Keratinocyte (primary cell): ENCODE data around the gene BCAS1. TPM values are rescaled to one million over a fixed set of nuclear protein-coding genes. Genes with fewer than 3 reads are reported as not detected.

Experiments used
- DNase-seq: peaks from one replicate; pipeline ENCODE4 v3.0.0-alpha.2; 2011; ENCODE audit warnings: low read depth, missing footprints, low spot score
- FAIRE-seq: peaks from 2 replicates; lab custom pipeline; 2011; peaks lifted over from hg19 to GRCh38; lab: Jason Lieb, UNC
- H2AFZ ChIP-seq: 2 replicates; pipeline ENCODE4 v1.6.0; 2012; ENCODE audit warnings: low read length, control low read depth, inconsistent platforms; ENCODE audit not compliant: control insufficient read depth
- H3K27ac ChIP-seq: 2 replicates; pipeline ENCODE4 v1.5.1; 2011; ENCODE audit warnings: low read length; ENCODE audit not compliant: control insufficient read depth, insufficient read depth
- H3K27me3 ChIP-seq: 3 replicates; pipeline ENCODE4 v1.6.0; 2011; ENCODE audit warnings: low read length; ENCODE audit not compliant: control insufficient read depth, insufficient read depth; ENCODE audit errors: extremely low read depth
- H3K36me3 ChIP-seq, 2 experiments: 2 replicates in 1 of 2; 3 replicates in 1 of 2; pipeline ENCODE4 v1.5.1; 2011; ENCODE audit warnings: low read length in 2 of 2, mild to moderate bottlenecking in 1 of 2; ENCODE audit not compliant: control insufficient read depth in 2 of 2, insufficient read depth in 2 of 2; ENCODE audit errors: extremely low read depth in 1 of 2
- H3K4me1 ChIP-seq: 3 replicates; pipeline ENCODE4 v1.5.1; 2011; ENCODE audit warnings: low read length; ENCODE audit not compliant: control insufficient read depth, insufficient read depth; ENCODE audit errors: extremely low read depth
- H3K4me2 ChIP-seq: 3 replicates; pipeline ENCODE4 v1.6.0; 2011; ENCODE audit warnings: low read depth, low read length; ENCODE audit not compliant: control insufficient read depth, insufficient read depth; ENCODE audit errors: extremely low read depth
- H3K4me3 ChIP-seq, 3 experiments: fragments of 200-600 bp in 1 of 3; sonication (generic) in 1 of 3; 2 replicates in 2 of 3; 3 replicates in 1 of 3; pipeline ENCODE4 v1.5.1; 2011 to 2016; ENCODE audit warnings: low read length in 3 of 3, mild to moderate bottlenecking in 3 of 3, control low read depth in 2 of 3, inconsistent platforms in 1 of 3, low read depth in 1 of 3, mixed read lengths in 1 of 3, mixed run types in 1 of 3, moderate library complexity in 1 of 3; ENCODE audit not compliant: control insufficient read depth in 2 of 3, insufficient read depth in 2 of 3; ENCODE audit errors: extremely low read depth in 1 of 3
- H3K79me2 ChIP-seq: 2 replicates; pipeline ENCODE4 v1.6.0; 2012; ENCODE audit warnings: low read length; ENCODE audit not compliant: control insufficient read depth, insufficient read depth
- H3K9ac ChIP-seq: 3 replicates; pipeline ENCODE4 v1.6.0; 2011; ENCODE audit warnings: low read length; ENCODE audit not compliant: control insufficient read depth, insufficient read depth; ENCODE audit errors: extremely low read depth
- H3K9me1 ChIP-seq: 3 replicates; pipeline ENCODE4 v1.6.0; 2011; ENCODE audit warnings: low read length; ENCODE audit not compliant: control insufficient read depth, insufficient read depth; ENCODE audit errors: extremely low read depth
- H3K9me3 ChIP-seq: 2 replicates; pipeline ENCODE4 v1.5.1; 2012; ENCODE audit warnings: low read depth, low read length; ENCODE audit not compliant: control insufficient read depth
- H4K20me1 ChIP-seq: 3 replicates; pipeline ENCODE4 v1.6.0; 2011; ENCODE audit warnings: low read length; ENCODE audit not compliant: control insufficient read depth, insufficient read depth; ENCODE audit errors: extremely low read depth
- CTCF ChIP-seq, 3 experiments: IDR thresholded peaks in 1 of 3; conservative IDR thresholded peaks in 1 of 3; optimal IDR thresholded peaks in 1 of 3; 2 replicates in 2 of 3; 3 replicates in 1 of 3; pipeline versions ENCODE3 to v1.5.1; 2011; ENCODE audit warnings: low read length in 3 of 3, mild to moderate bottlenecking in 3 of 3, moderate library complexity in 2 of 3, control low read depth in 1 of 3, inconsistent platforms in 1 of 3; ENCODE audit not compliant: insufficient read depth in 2 of 3; ENCODE audit errors: extremely low read depth in 1 of 3
- EZH2 ChIP-seq: IDR thresholded peaks from one replicate; pipeline ENCODE4 v1.6.1; 2012; ENCODE audit warnings: inconsistent platforms, mild to moderate bottlenecking, low read length, moderate library complexity
- dilution Hi-C: fragments of 300-500 bp; cut with MboI; formaldehyde crosslinking; loops from one replicate; pipeline ENCODE4 v1.7.0; 2020; ENCODE audit warnings: low sequenced_read_pairs; ENCODE audit not compliant: extremely low pct_ligation_motif_present
- polyA plus RNA-seq, 5 experiments: library from polyadenylated mRNA; depleted of rRNA in 3 of 5; stranded (reverse) in 3 of 5; stranded (forward) in 1 of 5; unstranded in 1 of 5; fragments of >200 nt; gene quantifications; 1 replicate in 1 of 5; 2 replicates in 3 of 5; 3 replicates in 1 of 5; pipeline versions ENCODE4 v1.2.1 to v1.2.3, GENCODE V29; 2011 to 2012; ENCODE audit warnings: missing spikeins in 2 of 5, low read depth in 1 of 5, low replicate concordance in 1 of 5

The BCAS1 gene
- polyA plus RNA-seq, 1 donor (not counting 4 experiments of a cell fraction or from before 2014, with no cell fraction given): not detected

DNA sequence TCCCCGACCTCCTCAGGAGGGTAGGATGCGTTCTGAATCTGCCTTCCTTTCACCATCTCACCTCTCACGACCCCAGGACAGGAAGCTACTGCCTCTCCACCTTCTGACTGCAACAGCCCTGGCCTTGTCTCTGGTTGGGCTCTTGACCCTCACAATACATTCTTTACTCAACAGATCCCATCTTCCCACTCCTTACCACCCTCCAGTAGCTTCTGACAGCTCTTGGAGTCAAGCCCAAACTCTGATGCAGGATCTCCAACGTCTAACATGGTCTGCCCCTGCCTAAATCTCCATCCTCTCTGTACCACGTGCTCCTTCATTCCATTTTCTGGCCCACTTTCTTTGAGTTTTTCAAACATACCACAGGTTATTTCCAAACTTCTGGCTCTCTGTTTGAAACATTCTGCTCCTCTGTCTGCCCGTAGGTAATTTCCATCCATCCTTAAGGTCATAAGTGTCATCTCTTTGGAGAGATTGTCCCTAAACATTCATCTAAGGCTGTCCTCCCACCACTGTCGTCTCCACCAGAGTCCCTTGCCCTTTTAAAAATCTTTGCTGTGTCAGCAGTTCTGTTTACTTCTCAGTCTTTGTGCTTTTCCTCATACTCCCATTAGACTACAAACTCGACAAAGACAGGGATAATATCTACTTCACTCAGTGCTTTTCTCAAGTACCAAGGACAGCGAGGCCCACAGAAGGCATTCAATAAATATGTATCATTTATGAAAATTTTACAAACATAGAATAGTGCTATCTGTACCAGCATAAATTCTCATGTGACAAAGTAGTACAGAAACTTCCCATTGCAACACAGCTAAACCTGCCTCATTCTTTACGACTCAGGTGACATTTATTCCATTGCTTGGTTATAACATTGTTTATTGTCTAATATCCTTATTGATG, 73.6 kb downstream of the BCAS1 start:
- FAIRE-seq (no peak), DNase-seq (no peak)
- H3K27me3 ChIP-seq: no peaks in the 10 kb centered on the region
- H3K36me3 ChIP-seq: no peaks in the 10 kb centered on the region
- H3K9me1 ChIP-seq: no peaks in the 10 kb centered on the region
- no peaks in the 10 kb centered on the region for H4K20me1 ChIP-seq
- H2AFZ ChIP-seq: no peak overlapping the region
- dilution Hi-C loops: no loop called here
- no peaks in the 10 kb centered on the region for H3K4me1 ChIP-seq
- TF ChIP-seq EZH2: no peak
- no peak for TF ChIP-seq CTCF (optimal IDR thresholded peaks at IDR 0.05 in 1 of 3, IDR thresholded peaks at IDR 0.05 in 1 of 3, conservative IDR thresholded peaks at IDR 0.05 in 1 of 3; ENCODE audit: extremely low read depth in 1 of 3, insufficient read depth in 2 of 3, low read length in 3 of 3)
- no peaks in the 10 kb centered on the region for H3K79me2 ChIP-seq
- no peak overlapping the region for H3K4me2 ChIP-seq
- no peak overlapping the region for H3K4me3 ChIP-seq
- H3K9me3 ChIP-seq: no peaks in the 10 kb centered on the region
- H3K9ac ChIP-seq: no peak overlapping the region
- no peak overlapping the region for H3K27ac ChIP-seq

DNA sequence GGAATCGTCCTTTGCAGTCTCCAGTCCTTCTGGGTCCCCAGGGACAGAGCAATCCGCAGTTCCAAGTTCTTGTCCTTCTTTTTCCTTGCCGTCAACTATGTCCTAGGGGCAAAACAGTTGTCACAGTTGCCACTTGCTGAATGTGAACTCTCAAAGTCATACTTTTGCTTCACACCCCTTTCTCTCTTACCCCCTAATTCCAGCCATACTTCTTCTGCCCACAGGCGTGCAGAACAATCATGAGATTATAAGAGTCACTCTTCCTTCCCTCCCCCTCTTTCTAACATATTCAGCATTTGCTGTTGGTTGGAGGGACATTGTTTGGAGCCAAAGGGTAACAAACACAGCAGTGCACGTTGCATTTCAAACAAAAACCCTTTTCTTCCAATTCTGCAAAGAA, 74.4 kb downstream of the BCAS1 start:
- no peak for TF ChIP-seq EZH2
- no peak for TF ChIP-seq CTCF (optimal IDR thresholded peaks at IDR 0.05 in 1 of 3, IDR thresholded peaks at IDR 0.05 in 1 of 3, conservative IDR thresholded peaks at IDR 0.05 in 1 of 3; ENCODE audit: extremely low read depth in 1 of 3, insufficient read depth in 2 of 3, low read length in 3 of 3)
- Histone ChIP-seq H3K4me3 (no peak overlapping the region), H3K27ac (no peak overlapping the region), H3K9ac (no peak overlapping the region), H3K4me2 (no peak overlapping the region), H2AFZ (no peak overlapping the region), H3K9me3 (no peaks in the 10 kb centered on the region), H3K79me2 (no peaks in the 10 kb centered on the region), H3K36me3 (no peaks in the 10 kb centered on the region), H3K9me1 (no peaks in the 10 kb centered on the region), H3K4me1 (no peaks in the 10 kb centered on the region), H3K27me3 (no peaks in the 10 kb centered on the region), H4K20me1 (no peaks in the 10 kb centered on the region)
- dilution Hi-C loops: no loop called here
- FAIRE-seq: no peak
- no peak for DNase-seq
